GOT3 (cell line): ENCODE data around the gene VPS9D1.

ENCODE experiments used
- DNase-seq: peaks from one replicate; lab custom pipeline; 2025; ENCODE audit warnings: mixed read lengths; lab: John Stamatoyannopoulos, UW

The VPS9D1 gene, protein sequence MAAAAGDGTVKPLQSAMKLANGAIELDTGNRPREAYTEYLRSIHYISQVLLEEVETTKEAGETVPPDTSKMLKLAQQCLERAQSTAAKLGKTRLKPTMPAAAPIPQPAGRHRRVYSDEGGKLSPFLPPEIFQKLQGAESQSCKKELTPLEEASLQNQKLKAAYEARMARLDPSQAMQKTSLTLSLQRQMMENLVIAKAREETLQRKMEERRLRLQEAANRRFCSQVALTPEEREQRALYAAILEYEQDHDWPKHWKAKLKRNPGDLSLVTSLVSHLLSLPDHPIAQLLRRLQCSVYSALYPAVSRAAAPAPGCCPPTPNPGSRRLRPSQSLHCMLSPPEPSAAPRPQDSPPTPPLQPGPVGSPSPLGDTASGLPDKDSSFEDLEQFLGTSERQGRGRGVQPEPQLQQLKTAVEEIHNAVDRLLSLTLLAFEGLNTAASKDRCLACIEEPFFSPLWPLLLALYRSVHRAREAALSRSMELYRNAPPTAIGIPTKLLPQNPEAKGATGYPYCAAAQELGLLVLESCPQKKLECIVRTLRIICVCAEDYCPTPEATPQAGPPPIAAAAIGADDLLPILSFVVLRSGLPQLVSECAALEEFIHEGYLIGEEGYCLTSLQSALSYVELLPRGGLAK

DNA sequence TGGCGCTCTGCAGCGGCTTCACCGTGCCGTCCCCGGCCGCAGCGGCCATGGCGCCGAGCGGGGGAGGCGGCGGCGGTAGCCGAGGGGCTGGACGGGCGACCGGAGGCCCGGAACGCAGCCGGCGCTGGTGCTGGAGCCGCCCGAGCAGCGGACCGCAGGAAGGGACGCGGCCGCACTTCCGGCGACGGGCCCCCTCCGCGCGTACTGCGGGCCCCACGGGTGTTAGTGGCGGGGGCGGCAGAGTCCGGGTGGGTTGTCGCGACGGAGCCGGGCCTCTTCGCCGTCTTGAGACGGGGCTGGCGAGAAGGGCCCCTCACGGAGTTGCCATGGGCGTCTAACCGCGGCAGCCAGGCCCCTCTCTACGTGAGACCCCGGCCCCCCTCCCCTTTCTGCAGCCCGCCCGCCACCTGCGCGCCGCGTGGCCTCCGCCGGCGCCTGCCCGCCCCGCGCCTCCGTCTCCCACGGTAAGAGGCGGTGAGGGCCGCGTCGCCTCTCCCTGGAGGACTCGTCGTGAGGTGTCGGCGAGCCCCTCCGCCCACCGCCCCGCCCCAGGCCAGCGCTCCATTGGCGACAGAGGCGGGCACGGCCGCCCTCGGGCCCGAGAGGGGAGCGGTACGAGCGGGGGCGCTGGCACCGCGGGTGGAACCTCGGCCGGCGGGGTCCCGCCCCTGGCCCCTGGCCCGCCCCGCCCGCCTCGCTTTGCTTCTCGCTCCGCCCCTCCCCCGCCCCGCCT, at the start of gene VPS9D1, which contains the start of gene ZNF276:
Gene VPS9D1, minus strand, starts transcription at position 86 of the 733 bp plus-strand sequence. Its CDS starts 37 bp downstream, at position 49.
Gene ZNF276, plus strand, starts transcription at position 725 of the 733 bp plus-strand sequence. CDS start 104 bp downstream, outside the sequence.
- peak; percentile 68 for DNase-seq

DNA sequence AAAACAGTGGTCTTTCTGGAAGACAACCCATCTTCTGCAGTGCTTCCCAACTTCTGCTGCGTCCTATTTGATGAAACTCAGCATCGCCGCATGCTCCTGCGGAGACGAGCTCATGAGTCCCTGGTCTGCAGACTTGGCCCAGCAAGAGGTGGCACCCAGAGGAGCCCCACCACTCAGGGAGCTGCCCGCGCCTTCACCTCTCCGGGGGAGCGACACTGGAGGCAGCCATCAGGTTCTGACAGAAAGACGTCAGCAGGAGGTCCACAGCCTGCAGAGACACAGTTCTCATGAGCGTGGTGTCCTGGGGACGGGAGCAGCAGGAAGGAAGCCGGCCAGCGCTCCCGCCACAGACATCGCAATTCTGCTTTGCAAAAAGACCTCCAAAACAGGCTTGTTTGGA, 49.7 kb upstream of the VPS9D1 start:
- no peak for DNase-seq

DNA sequence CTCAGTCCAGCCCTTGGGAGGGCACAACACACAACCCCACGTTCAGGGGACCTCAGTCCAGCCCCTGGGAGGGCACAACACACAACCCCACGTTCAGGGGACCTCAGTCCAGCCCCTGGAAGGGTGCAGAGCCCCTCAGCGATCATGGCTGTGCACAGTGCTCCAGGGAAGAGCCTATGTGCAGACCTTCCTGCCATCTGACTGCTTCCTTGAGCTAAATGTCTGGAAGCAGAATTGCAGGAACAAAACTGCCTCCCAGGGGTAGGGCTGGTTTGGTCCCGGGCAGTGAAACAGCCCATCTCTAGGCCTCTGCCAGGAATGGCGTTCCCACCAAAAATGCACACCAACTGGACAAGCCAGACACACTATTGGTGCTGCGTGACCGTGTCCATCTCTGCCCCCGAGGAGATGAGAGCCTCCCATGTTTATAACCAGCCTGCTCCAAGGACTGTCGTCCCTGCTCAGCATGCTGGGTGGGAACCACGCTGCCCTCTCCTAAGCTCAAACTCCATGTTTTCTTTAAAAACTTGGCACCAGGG, 44.7 kb upstream of the VPS9D1 start:
- DNase-seq = no peak

DNA sequence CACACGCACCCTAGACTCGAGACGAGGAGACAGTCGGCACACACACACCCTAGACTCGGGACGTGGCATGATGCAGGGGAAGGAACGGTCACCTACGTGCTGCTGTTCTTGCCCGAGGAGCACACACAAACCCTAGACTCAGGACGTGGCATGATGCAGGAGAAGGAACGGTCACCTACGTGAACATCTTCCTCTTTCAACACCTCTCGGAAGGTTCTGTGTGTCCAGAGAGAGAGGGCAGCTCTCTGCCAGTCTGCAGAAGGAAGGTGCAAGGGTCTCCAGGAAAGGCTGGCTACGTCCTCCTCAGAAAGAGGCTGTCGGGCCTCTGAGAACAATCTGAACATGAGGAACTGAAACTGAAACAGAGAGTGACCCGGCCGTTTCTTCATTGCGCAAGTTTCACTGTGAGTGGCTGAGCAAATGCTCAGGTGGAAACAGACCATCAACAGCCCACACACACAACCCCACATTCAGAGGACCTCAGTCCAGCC, 44.1 kb upstream of the VPS9D1 start:
- DNase-seq = no peak

DNA sequence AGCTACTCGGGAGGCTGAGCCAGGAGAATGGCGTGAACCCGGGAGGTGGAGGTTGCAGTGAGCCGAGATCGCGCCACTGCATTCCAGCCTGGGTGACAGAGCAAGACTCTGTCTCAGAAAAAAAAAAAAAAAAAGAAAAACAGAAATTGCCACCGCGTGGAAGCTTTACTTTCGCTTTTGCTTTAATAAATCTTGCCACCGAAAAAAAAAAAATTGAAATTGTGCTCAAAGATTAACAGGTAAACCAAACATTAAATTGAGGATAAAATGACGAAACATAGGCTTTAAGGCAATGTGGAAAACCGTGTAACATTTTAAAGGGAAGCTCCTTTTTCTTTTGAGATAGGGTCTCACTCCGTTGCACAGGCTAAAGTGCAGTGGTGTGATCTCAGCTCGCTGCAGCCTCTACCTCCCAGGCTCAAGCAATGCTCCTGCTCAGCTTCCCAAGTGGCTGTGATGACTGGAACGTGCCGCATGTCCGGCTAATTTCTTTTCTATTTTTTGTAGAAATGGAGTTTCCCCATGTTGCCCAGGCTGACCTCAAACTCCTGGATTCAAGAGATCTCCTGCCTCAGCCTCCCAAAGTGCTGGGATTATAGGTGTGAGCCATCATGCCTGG, 40.7 kb upstream of the VPS9D1 start:
- DNase-seq = no peak

DNA sequence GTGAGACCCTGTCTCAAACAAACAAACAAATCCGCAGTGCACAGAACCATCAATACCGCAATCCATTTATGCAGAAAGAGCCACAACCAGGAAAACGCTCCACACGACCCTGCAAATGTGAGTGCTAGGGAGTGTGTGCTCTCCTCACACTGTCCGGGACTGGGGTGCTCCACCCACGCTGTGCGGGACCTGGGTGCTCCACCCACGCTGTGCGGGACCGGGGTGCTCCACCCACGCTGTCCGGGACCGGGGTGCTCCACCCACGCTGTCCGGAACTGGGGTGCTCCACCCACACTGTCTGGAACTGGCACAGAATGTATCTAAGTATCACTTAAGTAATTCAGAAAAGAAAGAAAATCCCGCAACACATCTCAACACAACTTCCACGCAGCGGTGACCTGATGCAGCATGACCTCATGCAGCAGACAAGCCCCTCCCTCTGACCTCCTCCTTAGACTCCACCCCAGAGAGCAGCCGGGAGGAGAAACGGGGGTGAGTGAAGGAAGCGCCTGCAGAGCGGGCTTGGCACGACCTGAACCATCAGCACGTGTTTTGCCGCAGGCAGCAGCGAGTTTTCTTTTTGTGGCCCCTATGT, 39.1 kb upstream of the VPS9D1 start:
- no peak for DNase-seq

DNA sequence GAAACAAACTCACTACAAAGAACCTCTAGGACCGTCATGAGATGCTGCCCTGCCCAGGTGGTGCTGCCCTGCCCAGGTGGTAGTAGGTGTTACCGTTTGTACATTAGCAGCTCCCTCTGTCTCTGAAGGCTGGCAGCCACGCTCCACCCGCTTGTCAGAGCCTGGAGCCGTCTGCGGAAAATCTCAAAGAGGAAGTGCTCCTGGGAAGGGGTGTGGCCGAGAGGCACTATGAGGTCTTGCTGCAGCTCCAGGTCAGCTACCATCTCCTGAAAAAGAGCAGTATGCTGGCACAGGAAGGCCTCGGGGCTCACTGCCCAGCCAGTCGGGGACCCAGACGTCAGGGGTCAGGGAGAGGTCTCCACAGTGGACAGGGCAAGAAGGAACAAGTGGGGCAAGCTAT, 28.9 kb upstream of the VPS9D1 start:
- no peak for DNase-seq

DNA sequence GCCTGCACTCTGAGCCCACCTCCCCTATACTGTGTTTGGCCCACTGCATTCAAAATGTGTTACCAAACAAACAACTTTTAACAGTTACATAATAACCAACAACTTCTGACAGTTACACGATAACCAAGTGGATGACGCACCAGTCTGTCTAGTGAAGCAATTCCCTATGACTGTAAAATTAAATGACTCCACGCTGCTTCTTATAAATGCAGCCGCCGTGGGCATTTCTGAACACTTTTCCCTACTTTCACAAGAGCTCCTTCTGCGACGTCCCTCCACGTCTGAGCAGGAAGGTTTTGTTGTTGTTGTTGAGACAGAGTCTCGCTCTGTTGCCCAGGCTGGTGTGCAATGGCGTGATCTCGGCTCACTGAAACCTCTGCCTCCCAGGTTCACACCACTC, 28.2 kb upstream of the VPS9D1 start:
- no peak for DNase-seq

DNA sequence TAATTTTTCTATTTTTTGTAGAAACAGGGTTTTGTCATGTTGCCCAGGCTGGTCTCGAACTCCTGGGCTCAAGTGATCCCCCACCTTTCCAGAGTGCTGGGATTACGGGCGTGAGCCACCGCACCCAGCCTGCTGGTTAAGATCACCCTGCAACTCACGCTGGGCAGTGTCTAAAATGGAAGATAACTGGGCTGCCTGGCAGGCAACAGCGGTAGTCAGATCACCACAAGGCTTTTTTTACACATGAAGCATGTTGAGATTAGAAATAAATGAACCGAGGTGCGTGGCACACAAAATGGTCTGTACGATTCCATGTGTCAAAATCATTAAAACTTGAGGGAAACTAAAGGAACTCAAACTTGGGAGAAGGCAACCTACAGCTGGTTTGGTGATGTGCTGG, 27.4 kb upstream of the VPS9D1 start:
- no peak for DNase-seq

DNA sequence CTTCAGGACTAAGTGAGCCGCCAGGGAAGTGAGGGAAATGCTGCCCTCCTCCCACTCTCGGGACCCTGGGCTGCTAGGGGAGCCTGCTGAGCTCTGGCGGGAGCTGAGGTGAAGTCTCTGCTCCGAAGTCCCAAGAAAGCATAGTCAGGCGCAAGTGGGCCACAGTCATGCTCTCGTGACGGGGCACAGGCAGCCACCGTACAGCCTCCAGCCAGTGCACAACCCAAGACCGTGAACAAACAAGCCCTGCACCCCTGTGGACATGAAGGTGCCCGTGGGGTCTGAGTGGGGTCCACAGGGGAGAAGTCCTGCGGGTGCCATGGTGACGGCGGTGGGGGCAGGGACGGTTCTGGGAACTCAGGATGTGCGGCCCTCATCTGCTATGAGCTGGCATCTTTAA, 25.3 kb upstream of the VPS9D1 start:
- no peak for DNase-seq

DNA sequence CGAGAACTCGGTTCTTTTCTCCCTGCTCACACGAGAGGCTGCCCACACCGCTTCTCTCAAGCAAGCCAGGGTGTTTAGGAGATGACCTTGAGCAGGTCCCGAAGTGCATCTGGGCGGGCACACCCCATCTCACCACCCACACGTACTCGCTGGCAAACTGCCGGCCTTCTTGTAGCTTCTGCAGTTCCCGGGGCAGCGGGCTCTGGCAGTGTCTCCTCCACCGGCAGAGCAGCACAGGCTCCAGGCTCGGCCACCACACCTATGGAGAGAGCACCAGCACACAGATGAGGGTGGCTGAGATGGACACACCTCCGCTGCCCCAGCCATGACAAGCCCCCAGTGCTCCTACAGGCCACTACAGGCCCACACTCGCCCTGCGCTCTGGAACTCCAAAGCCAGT, 24.1 kb upstream of the VPS9D1 start:
- DNase-seq = no peak

DNA sequence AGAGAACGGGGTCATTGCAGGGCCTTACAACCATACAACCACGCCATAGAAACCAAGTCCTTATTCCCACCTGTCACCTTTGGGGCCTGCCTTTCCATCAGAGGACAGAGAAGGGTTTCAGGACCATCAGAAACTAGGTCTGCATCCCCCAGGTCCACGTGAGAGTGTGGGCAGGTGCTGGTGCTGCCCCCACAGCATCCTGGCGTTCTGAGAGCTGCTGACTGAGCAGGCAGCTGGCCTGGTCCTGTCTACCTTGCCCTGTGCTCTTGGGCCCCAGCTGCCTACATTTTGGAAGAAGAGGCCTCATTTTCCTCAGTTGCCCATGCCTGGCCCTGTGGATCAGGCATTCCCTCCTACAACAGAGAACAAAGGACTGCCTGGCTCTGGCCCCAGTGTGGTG, 22.2 kb upstream of the VPS9D1 start:
- DNase-seq = no peak

DNA sequence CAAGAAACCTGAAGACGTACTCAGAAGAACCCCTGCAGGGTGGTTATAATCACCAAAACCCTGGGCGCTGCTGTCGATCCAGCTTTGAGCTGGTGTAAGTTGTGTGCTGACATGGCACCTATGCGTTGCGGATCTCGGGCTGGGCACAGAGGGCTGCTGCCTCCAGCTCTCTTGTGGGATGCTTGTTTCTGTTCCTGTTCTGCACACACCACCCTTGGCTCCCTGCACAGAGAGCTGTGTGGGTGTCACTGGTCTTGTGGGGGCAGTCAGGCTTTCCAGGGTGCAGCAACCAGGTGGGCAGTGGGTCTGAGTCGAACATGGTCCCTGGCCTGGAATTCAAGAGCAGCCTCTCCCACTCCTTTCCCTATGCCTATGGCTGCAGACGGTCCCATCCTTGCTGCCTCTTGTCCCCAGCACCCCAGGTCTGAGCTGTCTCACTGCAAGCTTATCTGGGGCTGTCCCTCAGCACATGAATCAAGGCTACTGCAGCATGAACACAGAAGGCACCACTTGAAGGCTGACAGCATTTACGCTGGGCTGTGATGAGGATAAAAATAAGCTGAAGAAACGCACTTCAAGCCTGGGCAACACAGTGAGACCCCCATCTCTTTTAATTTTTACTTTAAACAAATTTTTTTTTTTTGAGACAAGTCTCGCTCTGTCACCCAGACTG, 20.8 kb upstream of the VPS9D1 start:
- DNase-seq = no peak

DNA sequence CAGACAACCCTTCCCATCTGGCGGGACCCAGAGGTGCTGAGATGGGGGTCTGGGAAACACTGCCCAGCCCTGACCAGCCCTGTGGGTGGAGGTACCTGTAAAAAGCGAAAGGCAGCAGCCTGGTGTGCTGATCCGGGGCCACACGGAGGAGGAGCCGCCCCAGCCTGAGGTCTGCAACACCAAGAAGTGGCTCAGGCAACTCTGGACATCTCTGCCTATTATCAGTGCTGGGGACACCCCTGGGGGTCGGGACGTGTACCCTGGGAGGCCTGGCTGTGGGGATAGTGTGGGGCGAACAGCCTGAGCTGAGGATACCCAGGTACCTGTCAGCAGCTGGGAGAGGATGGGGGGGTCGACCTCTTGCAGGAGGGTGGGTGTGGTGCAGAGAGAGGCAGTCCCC, 18.7 kb upstream of the VPS9D1 start:
- DNase-seq = no peak

DNA sequence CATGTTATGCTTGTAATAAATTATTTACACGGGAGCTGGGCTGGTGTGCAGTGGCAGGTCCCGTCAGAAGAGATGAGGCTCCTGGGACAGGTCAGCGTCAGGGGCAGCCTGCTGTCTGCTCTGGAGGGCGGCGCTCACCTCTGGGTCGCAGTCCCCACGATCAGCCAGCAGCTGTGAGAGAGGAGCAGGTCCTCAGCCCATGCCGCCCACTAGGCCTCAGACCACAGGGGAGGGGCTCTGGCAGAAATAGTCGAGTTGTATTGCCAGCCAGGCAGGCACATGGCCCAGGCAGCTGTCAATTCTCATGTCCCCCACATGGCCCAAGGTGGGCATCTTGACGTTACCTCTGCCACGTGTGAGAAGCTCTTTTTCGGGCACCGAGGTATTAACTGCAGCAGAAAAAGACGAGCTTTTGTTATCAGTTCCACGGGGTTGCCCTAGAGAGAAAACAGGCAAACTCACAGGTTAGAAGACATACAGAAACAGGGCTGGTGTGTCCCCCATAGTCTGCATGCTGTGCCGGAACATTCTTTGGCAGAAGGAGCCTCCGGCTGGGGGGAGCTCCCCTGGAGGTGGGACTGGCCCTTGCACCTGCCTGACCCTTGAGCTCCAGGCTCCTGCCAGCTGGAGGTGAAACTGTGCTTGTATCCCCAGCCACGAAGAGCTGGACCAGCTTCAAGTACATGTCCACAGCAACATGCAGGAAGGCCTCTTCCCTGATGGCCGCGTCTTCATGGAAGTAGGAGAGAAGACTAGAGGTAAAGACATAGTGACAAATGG, 18.0 kb upstream of the VPS9D1 start:
- DNase-seq = no peak

DNA sequence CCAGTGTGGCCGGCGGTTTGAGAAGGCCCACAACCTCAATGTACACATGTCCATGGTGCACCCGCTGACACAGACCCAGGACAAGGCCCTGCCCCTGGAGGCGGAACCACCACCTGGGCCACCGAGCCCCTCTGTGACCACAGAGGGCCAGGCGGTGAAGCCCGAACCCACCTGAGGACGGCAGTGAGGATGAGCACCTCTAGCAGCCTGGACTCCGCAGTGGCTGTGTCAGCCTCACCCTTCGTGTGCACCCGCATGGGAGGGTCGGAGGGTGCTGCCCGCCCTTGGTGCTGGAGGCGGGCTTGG, 17.3 kb upstream of the VPS9D1 start:
- DNase-seq = no peak

DNA sequence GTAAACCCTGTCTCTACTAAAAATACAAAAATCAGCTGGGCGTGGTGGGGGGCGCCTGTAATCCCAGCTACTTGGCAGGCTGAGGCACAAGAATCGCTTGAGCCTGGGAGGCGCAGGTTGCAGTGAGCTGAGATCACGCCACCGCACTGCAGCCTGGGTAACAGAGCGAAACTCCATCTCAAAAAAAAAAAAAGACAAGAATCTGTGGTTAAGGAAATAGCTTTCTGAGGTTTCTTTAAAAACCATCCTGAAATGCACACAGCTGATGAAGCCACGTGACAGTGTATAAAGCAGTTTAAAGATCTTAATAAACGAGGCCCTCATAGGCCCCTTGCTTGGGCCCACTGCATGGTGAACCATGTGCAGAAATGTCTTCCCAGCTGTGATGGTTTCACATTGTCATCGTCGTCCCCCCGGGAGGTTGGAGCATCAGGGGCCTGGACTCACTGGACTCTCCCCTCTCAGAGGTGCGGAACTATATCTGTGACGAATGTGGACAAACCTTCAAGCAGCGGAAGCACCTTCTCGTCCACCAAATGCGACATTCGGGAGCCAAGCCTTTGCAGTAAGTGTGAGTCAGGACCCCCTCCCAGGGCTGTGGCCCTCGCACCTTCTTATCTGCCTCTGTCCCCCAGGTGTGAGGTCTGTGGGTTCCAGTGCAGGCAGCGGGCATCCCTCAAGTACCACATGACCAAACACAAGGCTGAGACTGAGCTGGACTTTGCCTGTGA, 16.8 kb upstream of the VPS9D1 start:
- no peak for DNase-seq

DNA sequence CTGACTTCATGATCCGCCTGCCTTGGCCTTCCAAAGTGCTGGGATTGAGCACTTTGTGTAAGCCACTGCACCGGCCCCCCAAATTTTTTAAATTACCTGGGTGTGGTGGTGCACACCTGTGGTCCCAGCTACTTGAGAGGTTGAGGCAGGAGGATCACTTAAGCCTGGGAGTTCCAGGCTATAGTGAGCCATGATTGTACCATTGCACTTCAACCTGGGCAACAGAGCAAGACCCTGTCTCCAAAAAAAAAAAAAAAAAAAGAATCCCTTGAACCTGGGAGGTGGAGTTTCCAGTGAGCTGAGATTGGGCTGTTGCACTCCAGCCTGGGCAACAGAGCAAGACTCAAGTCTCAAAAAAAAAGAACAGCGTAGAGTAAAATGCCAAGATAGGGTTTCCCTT, 15.9 kb upstream of the VPS9D1 start:
- DNase-seq = no peak

DNA sequence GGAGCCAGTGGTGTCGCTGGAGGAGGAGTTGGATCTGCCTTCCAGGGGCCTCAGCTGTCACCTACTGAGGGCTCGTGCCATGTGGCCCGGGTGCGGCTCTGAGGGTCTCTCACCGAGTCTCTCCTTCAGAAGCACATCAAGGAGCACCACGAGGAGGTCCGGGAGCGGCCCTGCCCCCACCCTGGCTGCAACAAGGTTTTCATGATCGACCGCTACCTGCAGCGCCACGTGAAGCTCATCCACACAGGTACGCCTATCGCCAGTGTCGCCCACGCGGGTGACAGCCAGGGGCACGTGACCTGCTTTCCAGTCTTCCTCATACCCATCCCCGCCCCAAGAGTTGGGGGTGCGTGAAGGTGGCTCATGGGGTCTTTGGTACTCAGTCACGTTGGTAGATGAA, 13.1 kb upstream of the VPS9D1 start:
- DNase-seq = no peak

DNA sequence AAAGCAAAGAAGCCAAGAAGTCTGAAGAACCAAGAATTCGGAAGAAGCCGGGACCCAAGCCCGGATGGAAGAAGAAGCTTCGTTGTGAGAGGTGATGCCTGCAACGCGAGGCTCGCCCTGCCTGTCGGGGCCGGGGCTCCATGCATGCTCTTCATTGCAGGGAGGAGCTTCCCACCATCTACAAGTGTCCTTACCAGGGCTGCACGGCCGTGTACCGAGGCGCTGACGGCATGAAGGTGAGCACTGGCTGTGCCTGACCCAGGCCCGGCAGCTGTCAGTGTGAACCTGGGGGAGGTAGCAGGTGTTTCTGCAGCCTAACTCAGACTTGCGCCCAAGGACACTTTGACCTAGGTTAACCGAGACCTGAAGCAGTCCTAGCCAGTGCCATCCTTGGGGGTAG, 12.6 kb upstream of the VPS9D1 start:
- DNase-seq = no peak
